ENCODE results near the gene ANKRD33B.

Gene ANKRD33B

GRCh38 chr5:10691826-10692785 lies 128.2 kb downstream of the ANKRD33B start:
- Histone ChIP-seq H4K20me1 (ENCODE audit: insufficient read depth, low read length) (no peaks in the 10 kb centered on the region), H3K9me2 (replicated peaks; ENCODE audit: insufficient read depth, low read length) (no peaks in the 10 kb centered on the region), H3K79me2 (ENCODE audit: low read length) (no peaks in the 10 kb centered on the region), H3K9ac (ENCODE audit: low read length) (no peak overlapping the region), H3K9me3 (replicated peaks; ENCODE audit: insufficient read depth, low read length) (no peaks in the 10 kb centered on the region), H3K27ac (ENCODE audit: low read length) (no peak overlapping the region), H2AFZ (ENCODE audit: low read length) (no peak overlapping the region), H3K4me2 (ENCODE audit: low read depth, low read length) (no peak overlapping the region), H3K27me3 (replicated peaks; ENCODE audit: insufficient read depth, low read length) (no peaks in the 10 kb centered on the region), H3K36me3 (replicated peaks; ENCODE audit: insufficient read depth, low read length) (no peaks in the 10 kb centered on the region), H3F3A (ENCODE audit: insufficient read depth, low read length) (no peaks in the 10 kb centered on the region), H3K4me1 (ENCODE audit: low read length) (no peaks in the 10 kb centered on the region), H3K4me3 (ENCODE audit: low read length) (no peak overlapping the region)
- no peak for TF ChIP-seq CTCF (IDR thresholded peaks at IDR 0.05; ENCODE audit: low read length)
- TF ChIP-seq EZH2 (optimal IDR thresholded peaks at IDR 0.05; ENCODE audit: low read depth, low read length) = no peak
- no peak for TF ChIP-seq EZH2phosphoT487 (IDR thresholded peaks at IDR 0.05; ENCODE audit: low read length)
- no peak for DNase-seq

GRCh38 chr5:10695055-10695649 lies 131.3 kb downstream of the ANKRD33B start:
- H3K9ac ChIP-seq (ENCODE audit: low read length) = no peak overlapping the region
- H3K4me2 ChIP-seq (ENCODE audit: low read depth, low read length) = no peak overlapping the region
- H3K27ac ChIP-seq (ENCODE audit: low read length) = no peak overlapping the region
- H3K36me3 ChIP-seq (replicated peaks; ENCODE audit: insufficient read depth, low read length) = no peaks in the 10 kb centered on the region
- DNase-seq = no peak
- no peaks in the 10 kb centered on the region for H4K20me1 ChIP-seq (ENCODE audit: insufficient read depth, low read length)
- no peaks in the 10 kb centered on the region for H3K79me2 ChIP-seq (ENCODE audit: low read length)
- H3K9me3 ChIP-seq (replicated peaks; ENCODE audit: insufficient read depth, low read length) = no peaks in the 10 kb centered on the region
- no peak overlapping the region for H3K4me3 ChIP-seq (ENCODE audit: low read length)
- TF ChIP-seq EZH2phosphoT487 (IDR thresholded peaks at IDR 0.05; ENCODE audit: low read length) (no peak), CTCF (IDR thresholded peaks at IDR 0.05; ENCODE audit: low read length) (no peak), EZH2 (optimal IDR thresholded peaks at IDR 0.05; ENCODE audit: low read depth, low read length) (no peak)
- no peak overlapping the region for H2AFZ ChIP-seq (ENCODE audit: low read length)
- no peaks in the 10 kb centered on the region for H3K9me2 ChIP-seq (replicated peaks; ENCODE audit: insufficient read depth, low read length)
- no peaks in the 10 kb centered on the region for H3K4me1 ChIP-seq (ENCODE audit: low read length)
- no peaks in the 10 kb centered on the region for H3K27me3 ChIP-seq (replicated peaks; ENCODE audit: insufficient read depth, low read length)
- H3F3A ChIP-seq (ENCODE audit: insufficient read depth, low read length) = no peaks in the 10 kb centered on the region

GRCh38 chr5:10695759-10696543 lies 132.1 kb downstream of the ANKRD33B start:
- no peaks in the 10 kb centered on the region for H3K36me3 ChIP-seq (replicated peaks; ENCODE audit: insufficient read depth, low read length)

More at GRCh38 chr5:10695759-10696543, 132.1 kb downstream of the ANKRD33B start:
- TF ChIP-seq CTCF (IDR thresholded peaks at IDR 0.05; ENCODE audit: low read length) (no peak), EZH2 (optimal IDR thresholded peaks at IDR 0.05; ENCODE audit: low read depth, low read length) (no peak), EZH2phosphoT487 (IDR thresholded peaks at IDR 0.05; ENCODE audit: low read length) (no peak)
- H2AFZ ChIP-seq (ENCODE audit: low read length) = no peak overlapping the region
- no peak for DNase-seq
- H4K20me1 ChIP-seq (ENCODE audit: insufficient read depth, low read length) = no peaks in the 10 kb centered on the region
- no peaks in the 10 kb centered on the region for H3K9me2 ChIP-seq (replicated peaks; ENCODE audit: insufficient read depth, low read length)
- H3K4me3 ChIP-seq (ENCODE audit: low read length) = no peak overlapping the region
- no peaks in the 10 kb centered on the region for H3K27me3 ChIP-seq (replicated peaks; ENCODE audit: insufficient read depth, low read length)
- no peaks in the 10 kb centered on the region for H3F3A ChIP-seq (ENCODE audit: insufficient read depth, low read length)
- H3K9ac ChIP-seq (ENCODE audit: low read length) = no peak overlapping the region
- no peaks in the 10 kb centered on the region for H3K9me3 ChIP-seq (replicated peaks; ENCODE audit: insufficient read depth, low read length)
- H3K4me2 ChIP-seq (ENCODE audit: low read depth, low read length) = no peak overlapping the region
- peaks cover 3% of the 10 kb centered on the region; the same call in 1 of the 2 replicates for H3K79me2 ChIP-seq (ENCODE audit: low read length)
- H3K4me1 ChIP-seq (ENCODE audit: low read length) = no peaks in the 10 kb centered on the region
- no peak overlapping the region for H3K27ac ChIP-seq (ENCODE audit: low read length)

Data from MM.1S (cell line).